Bronchus fibroblast of lung (primary cell): ENCODE measurements around the gene SLC52A3. TPM values are rescaled to one million over a fixed set of nuclear protein-coding genes. Genes with fewer than 3 reads are reported as not detected.

Source experiments
- total RNA-seq: library from RNA; depleted of rRNA; stranded (reverse); fragments of >200 nt; gene quantifications from 2 replicates; pipeline ENCODE4 v1.2.3, GENCODE V29; 2015

The SLC52A3 gene
- not detected in 2 replicates for total RNA-seq

DNA sequence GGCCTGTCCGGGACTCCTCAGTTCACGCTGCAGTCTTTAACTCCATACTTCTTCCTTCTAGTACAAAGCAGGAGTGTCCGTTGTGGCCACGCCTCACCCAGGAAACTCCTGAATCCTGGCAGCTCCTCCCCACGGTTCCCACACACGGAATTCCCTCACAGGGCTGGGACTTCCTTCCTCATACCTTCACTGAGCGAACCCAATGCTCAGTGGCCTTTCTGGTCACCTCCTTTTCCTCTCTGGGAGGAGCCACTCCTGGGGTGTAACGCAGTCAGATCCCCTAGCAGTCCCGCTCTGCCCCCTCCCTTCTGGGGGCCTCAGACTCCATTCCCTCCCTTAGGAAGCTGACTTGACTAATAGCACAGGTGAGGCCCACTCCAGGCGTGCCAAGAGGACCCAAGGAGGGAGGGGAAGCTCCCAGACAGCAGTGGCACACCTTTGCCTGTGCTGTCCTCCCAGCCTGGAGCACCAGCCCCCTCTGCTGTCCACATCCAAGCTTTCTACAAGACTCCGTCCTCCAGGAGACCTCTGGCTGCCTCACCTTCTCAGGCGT is at the start of gene SLC52A3:
SLC52A3 (minus strand) TSS at position 75 of the 553 bp plus-strand sequence. CDS start 2,726 bp downstream, outside the sequence.

Other genes with a start within 250 kb of the SLC52A3 start
- gene CSNK2A1, start 224.7 kb downstream of the SLC52A3 start, total RNA-seq, result 87.0 and 95.2 TPM in 2 replicates
- gene TCF15, start 158.2 kb downstream of the SLC52A3 start, total RNA-seq, result under 0.01 TPM in 1 of 2 replicates, not detected in the other
- 34.5 and 39.0 TPM in 2 replicates for gene SRXN1, start 115.3 kb downstream of the SLC52A3 start, total RNA-seq
- not detected in 2 replicates for gene SCRT2, start 92.7 kb downstream of the SLC52A3 start, total RNA-seq
- 9.1 and 9.8 TPM in 2 replicates for gene FAM110A, start 65.2 kb upstream of the SLC52A3 start, total RNA-seq
- under 0.01 TPM in 1 of 2 replicates, not detected in the other for gene ANGPT4, start 147.8 kb upstream of the SLC52A3 start, total RNA-seq
- gene RSPO4, start 233.8 kb upstream of the SLC52A3 start, total RNA-seq, result 0.17 TPM in 1 of 2 replicates, not detected in the other